Measurements from ENCODE around the gene AP1S3.

- TF ChIP-seq EZH2 (IDR thresholded peaks at IDR 0.05; ENCODE audit: borderline replicate concordance, low read length) (no peak), CTCF (IDR thresholded peaks at IDR 0.05; ENCODE audit: low read length) (no peak)
Observed at GRCh38 chr2:223819891-223820290, 17.5 kb downstream of the AP1S3 start.
